H1 (cell line): ENCODE data around the gene DSP. TPM values are rescaled to one million over a fixed set of nuclear protein-coding genes. Genes with fewer than 3 reads are reported as not detected.

ENCODE experiments used
- CTCF ChIA-PET: fragments of 300-600 bp; sonication (Branson Sonifier 250); formaldehyde crosslinking; loops from one replicate; lab custom pipeline; 2021; ENCODE audit not compliant: partially characterized antibody; lab: Charles Lee
- POLR2A ChIA-PET: fragments of 300-600 bp; sonication (Branson Sonifier 250); formaldehyde crosslinking; loops from one replicate; lab custom pipeline; 2021; ENCODE audit warnings: inconsistent platforms; ENCODE audit not compliant: partially characterized antibody; lab: Charles Lee
- DNase-seq, 2 experiments: peaks; one replicate each; pipeline versions ENCODE4 v3.0.0 to v3.0.0-alpha.2; 2010 to 2022; ENCODE audit warnings: low spot score in 2 of 2, low read depth in 1 of 2, mixed read lengths in 1 of 2
- FAIRE-seq: peaks from 2 replicates; lab custom pipeline; 2011; peaks lifted over from hg19 to GRCh38; lab: Jason Lieb, UNC
- H2AFZ ChIP-seq: 2 replicates; pipeline ENCODE4 v1.8.1; 2012; ENCODE audit warnings: low read length, inconsistent platforms
- H2AK5ac ChIP-seq: 2 replicates; pipeline ENCODE4 v1.6.1; 2013; ENCODE audit warnings: low read depth, low read length
- H2BK120ac ChIP-seq: replicated peaks from 2 replicates; pipeline ENCODE3; 2013; ENCODE audit warnings: low read depth, low read length, inconsistent platforms
- H2BK12ac ChIP-seq: 2 replicates; pipeline ENCODE4 v1.6.1; 2013; ENCODE audit warnings: low read depth, low read length
- H2BK15ac ChIP-seq: 2 replicates; pipeline ENCODE4 v1.6.1; 2013; ENCODE audit warnings: low read length
- H2BK20ac ChIP-seq: 2 replicates; pipeline ENCODE4 v1.6.1; 2013; ENCODE audit warnings: low read length
- H2BK5ac ChIP-seq: 2 replicates; pipeline ENCODE4 v1.6.1; 2013; ENCODE audit warnings: low read depth, low read length
- H3K14ac ChIP-seq: 2 replicates; pipeline ENCODE4 v1.6.1; 2013; ENCODE audit warnings: inconsistent platforms; ENCODE audit not compliant: insufficient read length
- H3K18ac ChIP-seq: 2 replicates; pipeline ENCODE4 v1.6.1; 2013; ENCODE audit warnings: low read length; ENCODE audit errors: extremely low read depth
- H3K23ac ChIP-seq: 2 replicates; pipeline ENCODE4 v1.6.1; 2013; ENCODE audit warnings: inconsistent platforms; ENCODE audit not compliant: insufficient read length
- H3K23me2 ChIP-seq: 2 replicates; pipeline ENCODE4 v1.6.1; 2013; ENCODE audit warnings: low read depth, low read length
- H3K27ac ChIP-seq: 2 replicates; pipeline ENCODE4 v1.6.1; 2011; ENCODE audit warnings: low read depth, low read length, inconsistent platforms
- H3K27me3 ChIP-seq, 4 experiments: replicated peaks in 1 of 4; 1 replicate in 1 of 4; 2 replicates in 3 of 4; pipeline versions ENCODE4 v1.6.1 to v1.8.1; 2011 to 2013; ENCODE audit warnings: low read length in 3 of 4, mild to moderate bottlenecking in 3 of 4, inconsistent platforms in 2 of 4, mixed read lengths in 2 of 4, moderate library complexity in 1 of 4; ENCODE audit not compliant: control insufficient read depth in 3 of 4, insufficient read depth in 3 of 4; ENCODE audit errors: extremely low read depth in 1 of 4
- H3K36me3 ChIP-seq, 4 experiments: 2 replicates each; pipeline versions ENCODE4 v1.6.1 to v1.8.1; 2011 to 2013; ENCODE audit warnings: mild to moderate bottlenecking in 4 of 4, low read length in 3 of 4, moderate library complexity in 2 of 4, control low read depth in 1 of 4, inconsistent platforms in 1 of 4; ENCODE audit not compliant: insufficient read depth in 4 of 4, control insufficient read depth in 2 of 4
- H3K4ac ChIP-seq: replicated peaks from 2 replicates; pipeline ENCODE3; 2013; ENCODE audit warnings: low read length, low read depth, mixed read lengths, inconsistent platforms; ENCODE audit not compliant: insufficient read length
- H3K4me1 ChIP-seq, 4 experiments: replicated peaks in 1 of 4; 1 replicate in 1 of 4; 2 replicates in 3 of 4; pipeline versions ENCODE4 v1.6.1 to v1.8.1; 2011 to 2013; ENCODE audit warnings: low read length in 3 of 4, inconsistent platforms in 2 of 4, mixed read lengths in 1 of 4; ENCODE audit not compliant: insufficient read depth in 4 of 4, control insufficient read depth in 3 of 4
- H3K4me2 ChIP-seq, 2 experiments: 2 replicates each; pipeline versions ENCODE4 v1.6.1 to v1.8.1; 2011 to 2013; ENCODE audit warnings: low read depth in 2 of 2, low read length in 2 of 2, control low read depth in 1 of 2, inconsistent platforms in 1 of 2, mild to moderate bottlenecking in 1 of 2; ENCODE audit not compliant: insufficient read depth in 1 of 2
- H3K4me3 ChIP-seq, 4 experiments: fragments of 200-600, 300-600 bp in 1 of 4; sonication (generic), shearing (Covaris generic), sonication (Bioruptor Twin) in 1 of 4; 2 replicates each; pipeline versions ENCODE4 v1.5.1 to v1.8.1; 2011 to 2016; ENCODE audit warnings: low read length in 4 of 4, low read depth in 3 of 4, control low read depth in 2 of 4, inconsistent platforms in 2 of 4, mild to moderate bottlenecking in 2 of 4, mixed read lengths in 1 of 4, moderate library complexity in 1 of 4; ENCODE audit not compliant: insufficient read depth in 2 of 4; ENCODE audit errors: extremely low read depth in 1 of 4
- H3K56ac ChIP-seq: replicated peaks from 2 replicates; pipeline ENCODE3; 2013; ENCODE audit warnings: low read depth, mild to moderate bottlenecking, mixed read lengths, low read length, inconsistent platforms; ENCODE audit not compliant: insufficient read length
- H3K79me1 ChIP-seq: 2 replicates; pipeline ENCODE4 v1.6.1; 2013; ENCODE audit warnings: low read depth, low read length, control low read depth
- H3K79me2 ChIP-seq, 2 experiments: 2 replicates each; pipeline versions ENCODE4 v1.6.1 to v1.8.1; 2012 to 2013; ENCODE audit warnings: low read length in 2 of 2, mild to moderate bottlenecking in 2 of 2, inconsistent platforms in 1 of 2; ENCODE audit not compliant: insufficient read depth in 2 of 2, control insufficient read depth in 1 of 2
- H3K9ac ChIP-seq, 4 experiments: replicated peaks in 1 of 4; 1 replicate in 1 of 4; 2 replicates in 3 of 4; pipeline versions ENCODE4 v1.6.1 to v1.8.1; 2011 to 2013; ENCODE audit warnings: low read depth in 3 of 4, low read length in 3 of 4, control low read depth in 2 of 4, mild to moderate bottlenecking in 2 of 4, moderate library complexity in 2 of 4, inconsistent platforms in 1 of 4; ENCODE audit errors: extremely low read depth in 1 of 4
- H3K9me3 ChIP-seq, 2 experiments: 2 replicates each; pipeline versions ENCODE4 v1.6.1 to v1.8.1; 2012 to 2013; ENCODE audit warnings: mild to moderate bottlenecking in 2 of 2, moderate library complexity in 2 of 2, control low read depth in 1 of 2, inconsistent platforms in 1 of 2, low read depth in 1 of 2, low read length in 1 of 2, mixed read lengths in 1 of 2; ENCODE audit not compliant: insufficient read depth in 2 of 2
- H4K20me1 ChIP-seq, 2 experiments: replicated peaks in 1 of 2; 2 replicates each; pipeline versions ENCODE3 to v1.8.1; 2011 to 2013; ENCODE audit warnings: inconsistent platforms in 2 of 2, low read length in 2 of 2, mild to moderate bottlenecking in 1 of 2; ENCODE audit not compliant: insufficient read depth in 2 of 2, control insufficient read depth in 1 of 2
- H4K5ac ChIP-seq: 2 replicates; pipeline ENCODE4 v1.6.1; 2013; ENCODE audit warnings: low read length, low read depth, mixed read lengths, inconsistent platforms; ENCODE audit not compliant: insufficient read length
- H4K8ac ChIP-seq: 2 replicates; pipeline ENCODE4 v1.8.0; 2013; ENCODE audit warnings: mild to moderate bottlenecking, moderate library complexity, low read length, inconsistent platforms; ENCODE audit not compliant: insufficient read depth; ENCODE audit errors: extremely low read depth
- H4K91ac ChIP-seq: replicated peaks from 2 replicates; pipeline ENCODE3; 2013; ENCODE audit warnings: low read length, mixed read lengths, inconsistent platforms; ENCODE audit not compliant: insufficient read length
- ATF2 ChIP-seq: IDR thresholded peaks from 2 replicates; pipeline ENCODE4 v1.6.1; 2012; ENCODE audit warnings: low read length, inconsistent platforms
- CTCF ChIP-seq, 3 experiments: IDR thresholded peaks; 1 replicate in 2 of 3; 2 replicates in 1 of 3; pipeline versions ENCODE4 v1.5.1 to v1.6.1; 2011; ENCODE audit warnings: low read length in 3 of 3, mild to moderate bottlenecking in 3 of 3, inconsistent platforms in 2 of 3, low read depth in 1 of 3, moderate library complexity in 1 of 3; ENCODE audit not compliant: insufficient read depth in 1 of 3; ENCODE audit errors: control extremely low read depth in 1 of 3
- GTF2F1 ChIP-seq: IDR thresholded peaks from 2 replicates; pipeline ENCODE4 v1.6.1; 2012; ENCODE audit warnings: low read depth, low read length, improper control_type of control experiment, borderline replicate concordance
- WGBS, 2 experiments: shearing (Covaris generic) in 1 of 2; methylation state at CpG; one replicate each; pipeline versions ENCODE4 v1.1.6 to v1.1.7; 2013 to 2015; ENCODE audit warnings: low lambda C conversion rate in 2 of 2, mixed read lengths in 2 of 2, inconsistent platforms in 1 of 2, low coverage in 1 of 2, missing lambda C conversion rate in 1 of 2; ENCODE audit not compliant: insufficient replicate concordance in 2 of 2, insufficient coverage in 1 of 2, insufficient read length in 1 of 2; ENCODE audit errors: extremely low coverage in 1 of 2, missing lambda C conversion rate in 1 of 2; 5-methylcytosine and 5-hydroxymethylcytosine counted together
- polyA plus RNA-seq, 7 experiments: library from polyadenylated mRNA; depleted of rRNA in 3 of 7; stranded (reverse) in 5 of 7; unstranded in 2 of 7; fragments of >200 nt in 5 of 7; fragments of 200-250 nt in 2 of 7; gene quantifications; 1 replicate in 5 of 7; 2 replicates in 1 of 7; 4 replicates in 1 of 7; pipeline versions ENCODE4 v1.2.1 to v1.2.3, GENCODE V29; 2011 to 2013; ENCODE audit warnings: missing spikeins in 2 of 7, mixed read lengths in 2 of 7
- total RNA-seq: library from RNA; stranded (reverse); fragmentation: NEBNext Ultra II Directional; extraction: Animal tissue kit (Norgen Biotek cat#: 25700); gene quantifications from 2 replicates; pipeline ENCODE4 v1.2.1, GENCODE V29; 2021
- TF ChIP-seq, protein P1 (sequence below): IDR thresholded peaks from 2 replicates; pipeline ENCODE4 v1.6.1; 2012; ENCODE audit warnings: inconsistent platforms

The DSP gene
- total and polyA plus RNA-seq, 2 of the 8 experiments (the other 6 are each of a cell fraction or from before 2014, with no cell fraction given), result 14.3 to 48.5 TPM

DNA sequence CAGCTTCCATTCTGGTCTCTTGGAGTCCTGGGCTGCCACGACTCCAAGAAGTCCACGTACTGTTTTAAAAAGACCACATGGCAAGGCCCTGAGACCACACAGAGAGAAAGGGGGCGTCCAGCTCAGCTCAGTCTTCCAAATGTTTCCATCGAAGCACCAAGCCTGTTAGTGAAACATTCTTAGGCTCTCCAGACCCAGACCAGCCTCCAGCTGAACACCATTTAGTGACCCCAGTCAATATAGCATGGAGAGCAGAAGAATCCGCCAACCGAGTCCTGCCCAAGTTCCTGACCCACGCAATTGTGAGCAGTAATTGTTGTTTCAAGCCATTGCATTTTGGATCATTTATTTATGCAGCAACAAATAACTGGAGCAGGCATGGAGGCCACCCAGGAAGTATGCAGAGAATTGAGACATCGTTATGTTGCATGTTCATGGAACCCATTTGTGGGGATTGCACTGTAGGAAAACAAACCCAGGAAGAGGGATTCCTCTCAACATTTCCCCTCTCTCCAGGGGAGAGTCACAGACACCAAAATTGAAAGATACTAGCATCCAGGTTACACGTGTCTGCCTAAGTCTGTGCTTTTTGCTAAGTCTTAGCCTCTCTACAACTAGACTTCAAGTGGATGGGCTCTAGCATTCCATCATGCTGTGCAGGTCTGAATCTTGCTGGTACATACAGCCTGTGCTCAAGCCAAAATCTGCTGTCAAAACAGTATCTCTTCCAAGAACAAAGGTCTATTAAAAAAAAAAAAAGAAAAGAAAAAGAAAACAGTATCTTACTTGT lies 91.2 kb downstream of the DSP start:
- no peak overlapping the region for H3K9ac ChIP-seq

More for the DNA sequence above, 91.2 kb downstream of the DSP start:
- Histone ChIP-seq H3K56ac (no peak overlapping the region), H2BK20ac (no peak overlapping the region), H4K20me1 (no peaks in the 10 kb centered on the region), H3K79me2 (no peaks in the 10 kb centered on the region), H3K4ac (no peak overlapping the region), H2BK12ac (no peak overlapping the region), H2BK5ac (no peak overlapping the region), H3K27me3 (peaks cover 0 to 2% (median 0%) of the 10 kb centered on the region in 4 experiments; a peak in 1 of 7 replicates), H3K27ac (no peak overlapping the region), H4K8ac (no peak overlapping the region), H3K4me1 (no peaks in the 10 kb centered on the region), H3K23ac (no peak overlapping the region), H3K36me3 (no peaks in the 10 kb centered on the region), H3K9me3 (peaks cover 0 to 4% of the 10 kb centered on the region in 2 experiments; a peak in 1 of 4 replicates), H2AFZ (no peak overlapping the region), H3K79me1 (no peaks in the 10 kb centered on the region), H2BK15ac (no peak overlapping the region), H2BK120ac (no peak overlapping the region), H3K4me3 (no peak overlapping the region), H2AK5ac (no peak overlapping the region), H3K18ac (no peak overlapping the region), H4K91ac (no peak overlapping the region), H3K14ac (no peak overlapping the region), H3K4me2 (no peak overlapping the region), H4K5ac (no peak overlapping the region), H3K23me2 (no peaks in the 10 kb centered on the region; the same call in 1 of the 2 replicates)
- CTCF ChIA-PET, result interaction anchor here (0.8 to 5.6 kb wide), 4 partner anchors 9 to 357 kb away, joined by 3 to 26 read pairs (median 3); no protein-coding TSS in a partner anchor
- FAIRE-seq, result no peak
- TF ChIP-seq ATF2 (no peak), CTCF (IDR thresholded peaks at IDR 0.05; ENCODE audit: control extremely low read depth in 1 of 3, insufficient read depth in 1 of 3, low read depth in 1 of 3, low read length in 3 of 3) (no peak), GTF2F1 (no peak)
- TF ChIP-seq, protein P1, sequence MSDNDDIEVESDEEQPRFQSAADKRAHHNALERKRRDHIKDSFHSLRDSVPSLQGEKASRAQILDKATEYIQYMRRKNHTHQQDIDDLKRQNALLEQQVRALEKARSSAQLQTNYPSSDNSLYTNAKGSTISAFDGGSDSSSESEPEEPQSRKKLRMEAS, result no peak
- POLR2A ChIA-PET, result no interaction called here
- no peak for DNase-seq
- 88% methylated on average over 9 of the region's 9 CpGs; no CpG with 5 or more reads in 1 of the 2 experiments for WGBS, 2 experiments
